ENCODE measurements around the gene DIPK1B.
A peak's percentile ranks its signal among the peaks of the same experiment; 100 is the strongest.

The DIPK1B gene

GRCh38 chr9:136711751-136712689 is at the start of gene DIPK1B:
TSS of gene DIPK1B (plus strand) at chr9:136712572. CDS start at chr9:136712666, 94 bp downstream.
- DNase-seq, result peak; percentile 61

DNA sequence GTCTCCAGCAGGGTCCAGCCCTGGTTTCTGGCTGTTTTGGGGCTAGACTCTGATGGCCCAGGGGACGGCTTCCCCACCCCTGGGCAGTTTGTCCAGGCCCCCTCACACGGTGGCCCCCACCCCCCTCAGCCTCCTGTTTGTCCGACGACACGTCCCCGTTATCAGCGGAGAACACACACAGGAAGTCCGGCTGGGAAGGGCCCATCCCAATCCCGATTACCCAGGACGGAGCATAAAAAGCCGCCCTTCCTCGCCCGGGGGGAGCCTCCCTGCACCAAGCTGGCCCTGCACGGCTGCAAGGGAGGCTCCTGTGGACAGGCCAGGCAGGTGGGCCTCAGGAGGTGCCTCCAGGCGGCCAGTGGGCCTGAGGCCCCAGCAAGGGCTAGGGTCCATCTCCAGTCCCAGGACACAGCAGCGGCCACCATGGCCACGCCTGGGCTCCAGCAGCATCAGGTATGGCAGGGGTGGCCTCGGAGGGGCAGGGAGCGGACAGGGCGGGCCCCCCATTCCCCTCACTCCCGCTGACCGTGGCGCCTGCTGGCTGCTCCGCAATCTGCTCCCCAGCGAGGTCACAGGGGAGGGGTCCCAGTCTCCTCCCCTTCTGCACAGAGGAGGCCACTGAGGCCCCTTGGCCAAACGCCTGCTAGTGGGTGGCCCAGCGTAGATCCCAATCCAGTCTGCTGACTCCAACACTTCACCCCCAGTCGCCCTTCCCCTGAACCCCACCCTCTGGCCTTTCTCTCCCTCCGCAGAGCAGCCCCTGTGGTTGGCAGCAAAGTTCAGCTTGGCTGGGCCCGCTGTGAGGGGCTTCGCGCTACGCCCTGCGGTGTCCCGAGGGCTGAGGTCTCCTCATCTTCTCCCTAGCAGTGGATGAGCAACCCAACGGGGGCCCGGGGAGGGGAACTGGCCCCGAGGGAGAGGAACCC is 49.5 kb upstream of the DIPK1B start, which contains the start of gene EGFL7:
EGFL7 (plus strand) TSS at position 261 of the 926 bp plus-strand sequence. CDS start 5,367 bp downstream, outside the sequence.
- no peak for DNase-seq

DNA sequence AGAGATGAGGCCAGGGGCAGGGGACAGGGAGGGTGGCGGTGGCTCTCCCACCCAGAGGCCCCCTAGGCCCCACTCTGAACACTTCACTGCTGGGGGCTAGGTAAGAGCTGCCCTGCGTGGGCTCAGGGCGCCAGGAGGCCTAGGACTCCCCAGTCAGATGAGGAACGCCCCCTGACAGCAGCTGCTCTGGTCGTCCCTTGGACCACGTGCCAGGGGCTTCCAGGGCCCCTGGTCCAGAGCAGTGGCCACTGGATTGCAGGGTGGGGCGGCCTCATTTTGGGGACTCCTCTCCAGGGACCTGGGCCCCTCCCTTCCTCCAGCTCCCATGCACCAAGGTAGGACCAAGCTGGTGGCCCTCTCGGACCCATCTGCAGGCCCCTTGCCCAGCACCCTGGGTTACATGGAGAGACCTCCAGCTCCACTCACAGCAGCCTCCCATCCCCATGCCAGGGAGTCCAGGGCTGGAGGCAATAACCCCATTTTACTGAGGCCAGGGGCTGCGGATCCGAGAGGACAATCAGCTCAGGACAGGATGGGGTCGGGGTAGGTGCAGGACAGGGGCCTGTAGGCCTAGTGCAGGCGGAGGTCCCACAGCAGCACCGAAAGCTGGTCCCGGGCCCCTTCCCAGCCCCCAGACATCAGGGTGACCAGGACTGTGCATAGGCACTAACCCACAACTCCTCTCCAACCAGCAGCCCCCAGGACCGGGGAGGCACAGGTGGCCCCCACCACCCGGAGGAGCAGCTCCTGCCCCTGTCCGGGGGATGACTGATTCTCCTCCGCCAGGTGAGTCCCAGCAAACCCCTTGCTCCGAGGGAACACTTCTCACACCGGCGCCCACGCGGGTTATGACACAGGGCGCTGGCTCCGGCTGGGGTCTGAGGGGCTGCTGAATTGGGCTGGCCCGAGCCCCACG is 48.1 kb upstream of the DIPK1B start:
- no peak for DNase-seq

DNA sequence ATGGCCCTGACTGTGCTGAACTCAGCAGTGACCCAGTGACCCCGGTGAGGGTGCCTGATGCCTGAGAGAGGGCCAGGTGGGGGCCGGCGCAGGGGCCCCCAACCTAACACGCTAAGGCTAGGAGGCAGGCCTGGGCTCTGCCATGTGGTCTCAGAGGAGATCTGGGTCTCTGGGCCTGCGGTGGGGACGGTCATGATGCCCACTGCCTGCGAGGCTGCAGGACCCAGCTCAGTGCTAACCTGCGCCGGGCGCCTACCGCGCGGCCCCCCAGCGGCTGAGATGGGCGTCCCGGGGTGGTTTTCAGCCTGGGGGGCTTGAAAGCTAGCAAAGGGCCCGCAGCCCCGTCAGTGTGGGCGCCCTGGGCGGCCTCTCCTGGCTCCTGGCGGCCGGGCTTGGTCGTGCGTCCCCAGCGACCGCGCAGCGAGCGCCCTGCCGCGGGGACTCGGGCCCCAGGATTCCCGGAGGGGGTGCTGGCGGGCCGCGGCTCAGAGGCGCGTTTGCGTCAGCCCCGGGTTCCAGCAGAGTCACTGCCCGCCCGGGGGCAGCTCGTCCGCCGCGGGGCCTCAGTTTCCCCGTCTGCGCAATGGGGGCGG is 47.2 kb upstream of the DIPK1B start:
- DNase-seq, result no peak

DNA sequence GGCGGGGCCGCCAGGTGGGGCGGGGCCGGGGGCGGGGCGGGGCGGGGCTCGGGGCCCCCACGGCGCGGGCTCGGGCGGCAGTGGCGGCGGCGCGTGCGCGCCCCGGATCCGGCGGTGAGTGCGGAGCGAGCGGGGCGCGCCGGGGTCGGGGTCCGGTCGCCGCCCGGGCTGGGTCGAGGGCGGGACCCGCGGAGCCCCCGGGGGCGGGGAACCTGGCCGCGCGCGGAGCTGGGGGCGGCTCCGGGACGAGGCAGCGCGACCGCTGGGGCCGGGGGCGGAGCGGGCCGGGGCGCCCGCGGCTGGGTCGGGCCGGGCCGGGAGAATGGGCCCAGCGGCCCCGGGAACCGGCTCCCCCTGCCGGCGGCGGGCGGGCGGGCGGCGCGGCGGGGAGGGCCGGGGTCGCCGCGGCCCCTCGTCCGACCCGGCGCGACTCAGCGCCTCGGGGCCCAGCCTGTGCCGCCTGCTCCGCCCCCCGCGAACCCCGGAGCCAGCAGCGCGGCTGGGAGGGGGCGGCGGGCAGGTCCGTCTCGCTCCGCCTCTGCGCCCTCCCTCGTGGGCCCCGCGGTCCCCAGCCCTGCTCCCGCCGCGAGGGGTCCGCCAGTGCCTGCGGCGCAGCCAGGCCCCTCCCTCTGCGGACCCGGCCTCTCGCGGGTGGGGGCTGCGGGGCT is 46.5 kb upstream of the DIPK1B start:
- DNase-seq, result no peak

DNA sequence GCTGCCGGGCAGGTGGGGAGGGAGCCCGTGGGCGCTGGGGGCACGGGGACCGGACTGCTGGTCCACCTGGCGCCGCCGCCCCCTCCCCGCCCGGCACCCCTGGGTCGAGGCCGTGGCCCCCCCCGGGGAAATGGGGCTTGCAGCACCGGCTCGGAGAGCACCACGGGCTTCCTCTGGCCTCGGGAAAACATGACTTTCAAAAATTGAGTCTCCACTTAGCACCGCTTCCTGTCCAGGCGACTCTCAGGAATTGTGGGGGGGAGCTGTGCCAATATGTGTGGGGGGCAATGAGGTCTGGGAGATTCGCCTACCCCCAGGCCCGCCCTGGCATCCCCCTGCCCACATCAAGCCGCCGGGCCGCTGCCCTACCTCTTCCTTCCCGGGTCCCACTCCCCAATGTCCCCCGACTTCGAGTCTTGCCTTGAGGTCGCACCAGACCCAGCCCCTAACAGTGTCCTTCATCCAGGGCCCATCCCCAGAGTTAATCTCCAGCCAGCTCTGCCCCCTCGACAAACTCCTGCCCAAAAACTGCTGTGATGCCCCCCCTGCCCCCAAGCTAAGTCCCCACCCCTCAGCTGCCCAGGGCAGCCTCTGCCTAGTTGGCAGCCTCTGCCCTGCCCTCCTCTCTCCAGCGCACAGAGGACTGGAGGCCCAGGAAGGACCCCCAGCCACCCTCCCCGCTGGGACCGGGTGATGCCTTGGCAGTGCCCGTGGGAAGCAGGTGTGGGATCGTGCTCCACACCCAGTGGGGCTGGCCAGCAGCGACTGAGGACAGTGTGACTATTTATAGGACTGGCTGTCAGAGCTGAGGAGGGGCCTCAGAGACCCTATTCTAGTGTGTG is 45.8 kb upstream of the DIPK1B start:
- DNase-seq, result no peak

- DNase-seq, result no peak
Measured at GRCh38 chr9:136667214-136667939, 45.0 kb upstream of the DIPK1B start.

- DNase-seq, result no peak
Measured at GRCh38 chr9:136667940-136668760, 44.2 kb upstream of the DIPK1B start.

DNA sequence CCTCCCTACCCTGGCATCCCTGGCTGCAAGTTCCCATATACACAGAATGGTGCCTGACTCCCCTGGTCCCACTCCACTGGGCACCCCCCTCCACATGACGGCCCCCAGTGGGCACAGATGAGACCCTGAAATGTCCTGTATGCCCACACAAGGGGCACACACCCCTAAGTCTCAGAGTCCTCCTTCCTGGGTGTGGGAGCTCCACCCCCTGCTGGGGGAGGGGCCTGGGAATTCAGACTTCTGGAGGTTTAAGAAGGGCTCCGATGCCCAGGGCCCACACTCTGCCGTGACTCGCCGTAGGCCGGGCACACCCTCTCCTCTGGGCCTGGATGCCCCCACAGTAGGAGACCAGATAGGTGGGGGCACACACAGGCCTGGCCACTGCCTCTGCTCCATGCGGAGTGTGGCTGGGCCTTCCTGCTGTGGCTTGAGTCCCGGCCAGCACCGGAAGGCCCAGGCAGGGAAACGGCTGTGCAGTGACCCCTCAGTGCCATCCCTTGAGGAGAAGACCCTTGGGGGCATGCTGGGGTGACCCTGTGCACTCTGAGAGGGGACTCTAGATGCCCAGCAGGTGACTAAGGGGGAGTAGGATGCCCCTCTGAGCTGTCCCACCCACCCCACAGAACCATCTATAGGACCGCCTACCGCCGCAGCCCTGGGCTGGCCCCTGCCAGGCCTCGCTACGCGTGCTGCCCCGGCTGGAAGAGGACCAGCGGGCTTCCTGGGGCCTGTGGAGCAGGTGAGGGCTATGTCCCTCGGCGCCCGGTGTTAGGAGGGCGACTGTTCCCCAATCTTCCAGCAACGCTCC is 43.2 kb upstream of the DIPK1B start:
- DNase-seq, result no peak

DNA sequence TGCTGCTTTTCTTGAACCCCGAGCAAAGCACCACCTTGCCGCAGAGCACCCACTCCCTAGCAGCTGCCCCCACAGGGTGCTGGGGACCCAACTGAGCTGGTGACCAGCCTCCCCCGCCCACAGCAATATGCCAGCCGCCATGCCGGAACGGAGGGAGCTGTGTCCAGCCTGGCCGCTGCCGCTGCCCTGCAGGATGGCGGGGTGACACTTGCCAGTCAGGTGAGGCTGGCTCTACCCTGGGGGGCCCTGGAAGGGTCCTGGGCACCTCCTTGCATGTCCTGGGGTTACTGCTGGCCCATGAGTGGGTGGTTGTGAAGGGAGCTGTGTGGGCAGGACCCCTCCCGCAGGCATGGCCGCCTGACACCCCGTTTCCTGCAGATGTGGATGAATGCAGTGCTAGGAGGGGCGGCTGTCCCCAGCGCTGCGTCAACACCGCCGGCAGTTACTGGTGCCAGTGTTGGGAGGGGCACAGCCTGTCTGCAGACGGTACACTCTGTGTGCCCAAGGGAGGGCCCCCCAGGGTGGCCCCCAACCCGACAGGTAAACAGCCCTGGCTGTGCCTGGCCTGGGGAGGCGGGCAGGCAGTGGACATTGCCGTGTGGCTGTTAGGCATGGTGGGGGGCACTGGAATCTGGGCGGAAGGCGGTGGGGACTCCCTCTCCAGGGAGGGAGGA is 42.4 kb upstream of the DIPK1B start:
- no peak for DNase-seq

DNA sequence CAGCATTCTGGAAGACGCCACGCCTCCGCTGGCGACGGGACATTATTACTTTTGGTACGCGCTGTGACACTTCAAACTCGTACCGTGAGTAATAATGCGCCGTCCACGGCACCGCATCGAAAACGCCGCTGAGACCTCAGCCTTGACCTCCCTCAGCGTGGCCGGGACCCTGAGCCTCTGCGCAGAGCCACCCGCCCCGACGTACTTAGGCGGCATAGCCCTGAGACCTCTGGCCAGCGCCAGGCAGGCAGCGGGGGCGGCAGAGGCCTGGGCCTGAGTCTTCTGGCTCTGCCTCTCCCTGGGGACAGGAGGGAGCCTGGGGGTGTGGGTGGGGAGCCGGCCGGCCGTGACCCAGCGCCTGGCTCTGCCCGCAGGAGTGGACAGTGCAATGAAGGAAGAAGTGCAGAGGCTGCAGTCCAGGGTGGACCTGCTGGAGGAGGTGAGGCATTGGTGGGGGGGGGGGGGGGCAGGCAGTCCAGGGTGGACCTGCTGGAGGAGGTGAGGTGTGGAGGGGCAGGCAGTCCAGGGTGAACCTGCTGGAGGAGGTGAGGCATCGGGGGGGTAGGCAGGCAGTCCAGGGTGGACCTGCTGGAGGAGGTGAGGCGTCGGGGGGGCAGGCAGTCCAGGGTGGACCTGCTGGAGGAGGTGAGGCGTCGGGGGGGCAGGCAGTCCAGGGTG is 41.7 kb upstream of the DIPK1B start:
- no peak for DNase-seq

DNA sequence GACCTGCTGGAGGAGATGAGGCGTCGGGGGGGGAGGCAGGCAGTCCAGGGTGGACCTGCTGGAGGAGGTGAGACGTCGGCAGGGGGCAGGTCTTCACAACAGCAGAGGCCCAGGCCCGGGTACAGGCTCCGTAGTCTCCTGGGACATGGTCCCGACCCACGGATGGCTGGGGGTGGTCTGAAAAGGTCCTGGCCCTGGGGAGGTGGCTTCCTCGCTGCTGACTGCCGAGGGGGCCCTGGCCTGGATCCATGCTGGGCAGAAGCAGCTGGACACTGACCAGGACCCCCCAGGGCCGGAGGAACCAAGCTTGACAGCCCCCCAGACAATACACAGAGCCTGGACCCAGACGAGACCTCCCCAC is 41.1 kb upstream of the DIPK1B start:
- no peak for DNase-seq

- no peak for DNase-seq
Measured at GRCh38 chr9:136671646-136672430, 40.5 kb upstream of the DIPK1B start.

- no peak for DNase-seq
Measured at GRCh38 chr9:136672431-136673087, 39.8 kb upstream of the DIPK1B start.

Data from NCI-H2081 treated with DMSO at 0.1 percent for 48 hours (cell line).